GM12873 (cell line): ENCODE measurements around the gene NATD1.

Source experiments
- TF ChIP-seq, protein P1 (sequence below): IDR thresholded peaks from 2 replicates; pipeline ENCODE4 v1.5.1; 2012; ENCODE audit warnings: low read depth, mild to moderate bottlenecking, moderate library complexity, low read length, control low read depth; ENCODE audit not compliant: insufficient read depth; ENCODE audit errors: missing control alignments

The NATD1 gene

DNA sequence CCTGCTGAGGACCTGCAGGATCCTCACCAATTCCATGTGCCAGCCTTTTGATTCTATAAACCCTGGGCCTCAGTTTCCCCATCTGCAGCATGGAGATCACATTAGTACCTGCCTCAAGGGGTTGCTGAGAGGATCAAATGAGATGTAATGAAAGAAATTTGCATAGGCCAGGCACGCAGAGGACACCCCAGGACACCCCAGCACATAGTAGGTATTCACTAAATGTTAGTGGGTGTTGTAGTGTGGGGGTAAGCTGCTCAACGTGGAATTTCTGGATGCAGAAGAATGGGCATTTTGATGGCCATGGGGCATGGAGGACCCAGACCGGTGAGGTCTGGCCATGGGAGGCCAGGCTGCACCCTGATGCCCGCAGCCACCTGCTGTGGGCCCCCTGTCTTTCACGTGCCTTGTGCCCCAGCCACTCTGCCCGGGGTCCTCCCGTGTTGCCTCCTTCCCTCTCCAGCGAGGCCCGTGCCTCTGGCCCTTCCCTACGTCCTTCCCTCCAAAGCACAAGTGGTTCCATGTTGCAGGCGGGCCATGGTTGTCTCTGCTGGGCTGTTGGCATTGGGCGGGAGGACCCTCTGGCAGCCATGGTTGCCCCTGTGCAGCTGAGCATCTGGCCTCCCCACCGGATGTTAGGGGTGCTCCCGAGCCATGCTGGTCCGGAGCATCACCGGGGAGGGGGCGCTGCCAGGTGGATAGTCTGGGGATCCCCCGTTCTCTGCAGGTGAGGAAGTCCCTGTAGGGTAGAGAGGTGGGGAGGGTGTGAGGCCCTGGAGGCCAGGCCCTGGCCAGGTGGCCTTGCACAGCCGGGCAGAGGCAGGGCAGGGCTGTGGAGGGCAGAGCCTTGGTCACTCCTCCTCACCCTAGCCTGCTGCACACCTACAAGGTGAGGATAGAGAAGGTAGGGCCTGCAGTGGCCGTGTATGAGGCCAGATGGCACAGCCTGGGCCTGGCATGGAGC lies 39.9 kb upstream of the NATD1 start:
- TF ChIP-seq, protein P1, sequence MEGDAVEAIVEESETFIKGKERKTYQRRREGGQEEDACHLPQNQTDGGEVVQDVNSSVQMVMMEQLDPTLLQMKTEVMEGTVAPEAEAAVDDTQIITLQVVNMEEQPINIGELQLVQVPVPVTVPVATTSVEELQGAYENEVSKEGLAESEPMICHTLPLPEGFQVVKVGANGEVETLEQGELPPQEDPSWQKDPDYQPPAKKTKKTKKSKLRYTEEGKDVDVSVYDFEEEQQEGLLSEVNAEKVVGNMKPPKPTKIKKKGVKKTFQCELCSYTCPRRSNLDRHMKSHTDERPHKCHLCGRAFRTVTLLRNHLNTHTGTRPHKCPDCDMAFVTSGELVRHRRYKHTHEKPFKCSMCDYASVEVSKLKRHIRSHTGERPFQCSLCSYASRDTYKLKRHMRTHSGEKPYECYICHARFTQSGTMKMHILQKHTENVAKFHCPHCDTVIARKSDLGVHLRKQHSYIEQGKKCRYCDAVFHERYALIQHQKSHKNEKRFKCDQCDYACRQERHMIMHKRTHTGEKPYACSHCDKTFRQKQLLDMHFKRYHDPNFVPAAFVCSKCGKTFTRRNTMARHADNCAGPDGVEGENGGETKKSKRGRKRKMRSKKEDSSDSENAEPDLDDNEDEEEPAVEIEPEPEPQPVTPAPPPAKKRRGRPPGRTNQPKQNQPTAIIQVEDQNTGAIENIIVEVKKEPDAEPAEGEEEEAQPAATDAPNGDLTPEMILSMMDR = no peak

DNA sequence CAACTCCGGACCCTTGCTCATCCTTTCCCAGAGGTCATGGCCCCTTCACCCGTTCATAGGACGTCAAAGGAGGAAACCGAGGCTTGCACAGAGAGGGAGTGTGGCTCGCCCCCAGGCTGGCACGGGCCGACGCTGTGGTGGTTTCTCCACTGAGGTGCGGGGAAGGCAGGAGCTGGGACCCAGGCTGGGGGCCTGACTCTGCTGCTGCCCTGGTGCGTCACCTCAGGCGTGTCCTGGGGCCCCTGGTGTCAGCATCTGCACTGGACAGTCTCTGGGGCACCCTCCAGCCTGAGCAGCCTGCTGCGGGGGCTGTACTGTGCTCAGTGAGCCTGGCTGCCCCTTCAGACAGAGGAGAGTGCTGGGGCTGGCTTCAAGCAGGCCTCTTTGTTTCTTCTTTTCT lies 38.7 kb upstream of the NATD1 start:
- TF ChIP-seq, protein P1 = no peak

DNA sequence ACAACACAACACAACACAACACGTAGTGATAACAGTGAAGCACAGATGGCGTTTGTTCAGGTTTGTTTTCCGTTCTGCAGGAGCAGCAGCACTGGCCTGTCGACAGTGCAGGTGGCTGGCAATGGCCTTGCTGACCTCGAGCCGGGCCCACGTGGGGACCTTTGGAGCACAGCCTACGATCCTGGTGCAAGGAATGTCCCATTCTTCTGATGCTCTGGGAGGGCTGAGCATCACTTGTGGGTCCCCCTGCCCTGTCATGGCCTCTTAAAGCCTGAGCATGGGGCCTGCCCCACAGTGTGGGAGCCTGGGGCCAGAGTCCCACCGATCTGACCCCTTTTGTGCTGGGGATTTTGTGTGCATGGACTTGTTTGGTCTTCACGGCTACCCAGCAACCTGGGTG lies 38.1 kb upstream of the NATD1 start:
- TF ChIP-seq, protein P1 = no peak

DNA sequence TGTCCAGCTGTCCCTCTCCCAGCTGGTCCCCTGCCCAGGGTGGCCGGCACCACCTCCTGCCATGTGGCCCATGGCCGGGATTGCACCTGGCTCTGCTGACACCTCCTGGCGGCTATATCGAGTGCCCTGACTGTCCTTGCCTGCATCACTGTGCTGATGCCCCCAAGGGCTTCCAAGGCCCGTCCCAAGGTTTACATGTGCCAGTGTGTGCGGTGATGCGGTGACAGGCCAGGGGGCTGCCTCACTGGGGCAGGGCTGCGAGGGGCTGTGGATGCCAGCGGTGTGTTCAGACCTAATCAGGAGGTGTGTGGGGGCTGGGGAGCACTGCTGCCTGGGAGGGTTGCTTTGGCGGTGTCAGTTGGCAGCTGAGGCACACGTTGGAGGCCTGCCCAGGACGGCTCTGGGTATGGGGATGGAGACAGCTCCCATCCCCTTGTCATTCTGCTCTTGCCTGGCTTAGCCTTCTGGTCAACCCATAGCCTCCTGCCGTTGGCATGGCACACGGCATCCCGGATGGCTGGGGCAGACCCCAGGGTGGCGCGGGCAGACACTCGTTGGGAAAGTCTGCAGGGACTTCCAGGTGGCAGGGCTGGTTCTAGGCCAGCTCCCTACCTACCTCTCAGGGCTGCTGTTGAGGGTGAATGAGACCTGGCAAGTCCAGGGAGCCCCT lies 36.8 kb upstream of the NATD1 start:
- TF ChIP-seq, protein P1 = no peak

DNA sequence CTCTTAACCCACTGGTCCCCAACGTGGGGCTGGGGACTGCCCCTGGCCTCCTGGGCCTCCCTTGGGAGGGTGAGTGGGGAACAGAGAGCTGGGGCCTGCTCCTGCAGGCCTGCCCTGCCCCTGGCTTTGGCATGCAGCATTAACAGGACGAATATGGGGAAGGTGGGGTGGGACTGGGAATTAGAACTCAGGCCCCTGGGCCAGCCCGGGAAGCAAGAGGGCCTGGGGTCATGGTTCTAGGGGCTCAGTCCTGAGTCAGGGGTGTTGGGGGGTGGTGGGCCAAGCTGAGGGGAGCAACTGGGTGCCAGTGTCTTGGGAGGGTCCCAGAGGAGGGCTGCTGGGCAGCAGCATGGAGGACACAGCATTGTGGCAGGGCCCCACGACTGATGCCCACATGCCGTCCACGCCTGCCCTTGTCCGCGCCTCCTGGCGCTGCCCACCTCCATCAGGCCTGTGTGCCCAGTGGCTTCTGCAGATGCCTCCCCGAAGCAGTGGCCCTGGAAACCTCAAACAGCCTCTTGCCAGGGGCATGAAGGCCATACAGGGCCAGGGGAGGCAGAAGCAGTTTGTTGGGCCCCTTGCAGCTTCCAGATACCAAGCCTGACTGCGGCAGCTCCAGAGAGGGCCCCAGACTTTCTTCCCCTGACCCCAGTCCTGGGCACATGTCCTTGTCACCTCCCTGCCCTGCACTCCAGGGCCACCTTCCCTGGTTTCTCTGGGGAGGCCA lies 36.1 kb upstream of the NATD1 start:
- TF ChIP-seq, protein P1 = no peak

DNA sequence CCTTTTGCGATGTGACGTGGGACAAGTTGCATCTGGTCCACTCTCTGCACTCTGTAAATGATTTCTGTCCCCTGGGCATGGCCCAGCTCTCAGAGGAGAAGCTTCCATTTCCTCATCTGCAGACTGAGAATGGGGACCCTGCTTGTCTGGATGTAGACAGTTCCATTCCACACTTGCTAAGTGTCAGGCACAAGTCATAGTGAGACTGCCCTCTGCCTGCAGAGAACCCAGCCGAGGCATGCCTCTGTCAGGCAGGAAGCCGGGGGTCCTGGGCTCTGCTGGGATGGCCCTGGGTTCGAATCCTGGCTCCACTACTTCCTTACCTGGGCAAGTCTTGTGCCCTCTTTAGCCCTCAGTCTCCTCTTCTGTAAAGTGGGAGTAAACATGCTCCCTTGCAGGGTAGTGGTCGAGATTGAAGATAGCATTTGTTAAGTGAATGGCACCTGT lies 35.4 kb upstream of the NATD1 start:
- TF ChIP-seq, protein P1 = peak; percentile 21
